ENCODE data around the gene GRIK2. TPM values are rescaled to one million over a fixed set of nuclear protein-coding genes. Genes with fewer than 3 reads are reported as not detected.

Gene GRIK2
- total and polyA plus RNA-seq, 7 donors = 0.25 to 8.9 (median 2.1) TPM; not detected in 2

GRCh38 chr6:101826269-101826668 is 432.8 kb downstream of the GRIK2 start:
- H3K4me1 ChIP-seq = no peaks in the 10 kb centered on the region
- no peaks in the 10 kb centered on the region for H3K36me3 ChIP-seq
- DNase-seq = no peak
- TF ChIP-seq EP300 (IDR thresholded peaks at IDR 0.05) = no peak
- TF ChIP-seq POLR2A (IDR thresholded peaks at IDR 0.05) = no peak
- no peak for TF ChIP-seq POLR2AphosphoS5 (IDR thresholded peaks at IDR 0.05)
- no peak for TF ChIP-seq CTCF (IDR thresholded peaks at IDR 0.05)
- intact Hi-C loops (cut with DNase I) = no loop called here
- peaks cover 0 to 2% (median 0%) of the 10 kb centered on the region in 4 donors for H3K9me3 ChIP-seq
- H3K4me3 ChIP-seq = no peak overlapping the region
- H3K27me3 ChIP-seq = no peaks in the 10 kb centered on the region
- H3K27ac ChIP-seq = no peak overlapping the region
- 91 to 95% methylated on average over 2 of the region's 2 CpGs for WGBS, 2 donors

DNA sequence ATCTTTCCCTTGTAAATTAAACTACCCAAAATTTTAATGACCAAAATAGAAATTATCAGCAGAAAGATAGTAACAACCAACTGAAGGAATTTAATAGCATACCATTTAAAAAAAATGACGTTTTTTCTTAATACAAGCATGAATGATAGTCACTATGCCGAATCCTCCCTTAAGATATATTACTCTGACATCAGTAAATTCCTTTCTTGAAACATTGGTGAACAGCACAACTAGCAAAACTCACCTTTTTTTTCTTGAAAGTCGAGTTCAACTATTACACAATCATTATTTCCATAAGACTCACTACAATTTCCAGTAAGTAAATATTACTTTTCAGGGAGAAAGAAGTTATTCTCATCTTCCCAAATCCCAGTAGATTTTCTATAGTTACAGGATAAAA is 433.2 kb downstream of the GRIK2 start:
- intact Hi-C loops (cut with DNase I) = no loop called here

DNA sequence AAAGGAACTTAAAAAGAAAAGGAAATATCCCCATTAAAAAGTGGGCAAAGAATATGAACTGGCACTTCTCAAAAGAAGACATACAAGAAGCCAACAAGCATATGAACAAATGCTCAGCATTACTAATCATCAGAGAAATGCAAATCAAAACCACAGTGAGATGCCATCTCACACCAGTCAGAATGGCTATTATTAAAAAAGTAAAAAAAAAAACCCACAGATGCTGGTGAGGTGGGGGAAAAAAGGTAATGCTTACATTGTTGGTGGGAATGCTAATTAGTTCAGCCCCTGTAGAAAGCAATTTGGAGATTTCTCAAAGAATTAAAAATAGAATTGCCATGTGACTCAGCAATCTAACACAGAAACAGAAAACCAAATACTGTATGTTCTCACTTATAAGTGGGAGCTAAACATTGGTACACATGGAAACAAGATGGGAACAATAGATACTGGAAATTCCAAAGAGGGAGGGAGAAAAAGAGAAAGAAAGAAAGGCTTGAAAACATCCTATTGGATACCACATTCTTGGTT is 437.1 kb downstream of the GRIK2 start:
- peaks cover 0 to 2% (median 0%) of the 10 kb centered on the region in 4 donors for H3K9me3 ChIP-seq
- no peak overlapping the region for H3K4me3 ChIP-seq
- TF ChIP-seq POLR2AphosphoS5 (IDR thresholded peaks at IDR 0.05) = no peak
- no peak for TF ChIP-seq EP300 (IDR thresholded peaks at IDR 0.05)
- TF ChIP-seq POLR2A (IDR thresholded peaks at IDR 0.05) = no peak
- no peak for TF ChIP-seq CTCF (IDR thresholded peaks at IDR 0.05)
- H3K27me3 ChIP-seq = no peaks in the 10 kb centered on the region
- intact Hi-C loops (cut with DNase I) = no loop called here
- no peaks in the 10 kb centered on the region for H3K4me1 ChIP-seq
- no peaks in the 10 kb centered on the region for H3K36me3 ChIP-seq
- no peak for DNase-seq
- H3K27ac ChIP-seq = no peak overlapping the region

More for the DNA sequence above, 433.2 kb downstream of the GRIK2 start:
- 47 to 68% methylated on average over 3 of the region's 3 CpGs for WGBS, 2 donors
- H3K27me3 ChIP-seq = no peaks in the 10 kb centered on the region
- H3K4me1 ChIP-seq = no peaks in the 10 kb centered on the region
- H3K27ac ChIP-seq = no peak overlapping the region
- peaks cover 0 to 2% (median 0%) of the 10 kb centered on the region in 4 donors for H3K9me3 ChIP-seq
- H3K4me3 ChIP-seq = no peak overlapping the region
- TF ChIP-seq POLR2A (IDR thresholded peaks at IDR 0.05) (no peak), EP300 (IDR thresholded peaks at IDR 0.05) (no peak), CTCF (IDR thresholded peaks at IDR 0.05) (no peak), POLR2AphosphoS5 (IDR thresholded peaks at IDR 0.05) (no peak)
- H3K36me3 ChIP-seq = no peaks in the 10 kb centered on the region
- DNase-seq = no peak

- no peak for DNase-seq
- Histone ChIP-seq H3K36me3 (no peaks in the 10 kb centered on the region), H3K27ac (no peak overlapping the region), H3K27me3 (no peaks in the 10 kb centered on the region), H3K9me3 (peaks cover 0 to 2% (median 0%) of the 10 kb centered on the region in 4 donors), H3K4me1 (no peaks in the 10 kb centered on the region), H3K4me3 (no peak overlapping the region)
- 42 to 67% methylated on average over 2 of the region's 2 CpGs for WGBS, 2 donors
- TF ChIP-seq EP300 (IDR thresholded peaks at IDR 0.05) (no peak), POLR2AphosphoS5 (IDR thresholded peaks at IDR 0.05) (no peak), POLR2A (IDR thresholded peaks at IDR 0.05) (no peak), CTCF (IDR thresholded peaks at IDR 0.05) (no peak)
- intact Hi-C loops (cut with DNase I) = no loop called here
These were observed 438.9 kb downstream of the GRIK2 start for GRCh38 chr6:101832371-101832770.

DNA sequence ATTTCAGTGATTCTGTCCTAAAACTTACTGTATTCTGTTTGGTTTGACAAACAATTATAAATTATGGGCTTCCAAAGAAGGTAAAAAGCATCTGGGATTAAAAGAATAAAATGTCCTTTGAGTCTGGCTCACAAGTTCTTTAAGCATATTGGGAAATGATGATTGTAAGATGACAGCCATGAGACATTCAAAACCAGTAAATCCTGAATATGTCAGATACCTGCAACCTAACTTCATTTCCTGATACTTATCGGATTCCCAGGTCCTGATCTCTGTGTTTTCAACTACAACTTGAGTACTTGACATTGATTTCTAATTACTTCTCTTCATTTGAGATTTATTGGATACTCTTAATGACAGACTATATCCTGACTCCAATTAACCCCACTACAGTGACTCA is 446.6 kb downstream of the GRIK2 start:
- DNase-seq = no peak
- Histone ChIP-seq H3K27ac (no peak overlapping the region), H3K4me1 (no peaks in the 10 kb centered on the region), H3K9me3 (no peaks in the 10 kb centered on the region), H3K27me3 (no peaks in the 10 kb centered on the region), H3K4me3 (no peak overlapping the region), H3K36me3 (no peaks in the 10 kb centered on the region)
- intact Hi-C loops (cut with DNase I) = no loop called here
- WGBS, 2 donors = 86 to 95% methylated on average over 1 of the region's 1 CpG
- TF ChIP-seq POLR2AphosphoS5 (IDR thresholded peaks at IDR 0.05) (no peak), CTCF (IDR thresholded peaks at IDR 0.05) (no peak), EP300 (IDR thresholded peaks at IDR 0.05) (no peak), POLR2A (IDR thresholded peaks at IDR 0.05) (no peak)
